HT-29 (cell line): ENCODE data around the gene APEX2. TPM values are rescaled to one million over a fixed set of nuclear protein-coding genes. Genes with fewer than 3 reads are reported as not detected.
"Not testable (repeated sequence)": the region's sequence is repeated elsewhere in the genome, so short reads cannot be mapped to it uniquely, and the experiment has no call there.

Experiments
- DNase-seq: peaks from one replicate; pipeline ENCODE4 v3.0.0-alpha.2; 2015; ENCODE audit warnings: low spot score
- total RNA-seq: library from RNA; depleted of rRNA; stranded (reverse); fragments of >200 nt; shearing (Covaris generic); gene quantifications from 2 replicates; pipeline ENCODE4 v1.2.3, GENCODE V29; 2014; rRNA removed

Gene APEX2
- total RNA-seq, result 18.3 and 20.1 TPM in 2 replicates

GRCh38 chrX:54999717-55000598 lies at the start of gene APEX2:
APEX2 (plus strand) TSS chrX:55000363; CDS start chrX:55000423, 60 bp downstream.
- DNase-seq, result peak; percentile 91

- DNase-seq, result no peak
These were observed 49.3 kb upstream of the APEX2 start for GRCh38 chrX:54950730-54951375.

- DNase-seq, result no peak
These were observed 38.4 kb upstream of the APEX2 start for GRCh38 chrX:54961750-54962149.

GRCh38 chrX:54964766-54965497 lies 35.2 kb upstream of the APEX2 start:
- no peak for DNase-seq

- DNase-seq, result no peak
These were observed 22.8 kb upstream of the APEX2 start for GRCh38 chrX:54977387-54977786.

GRCh38 chrX:54978448-54978847 lies 21.7 kb upstream of the APEX2 start:
- DNase-seq, result no peak

- no peak for DNase-seq
These were observed 20.7 kb upstream of the APEX2 start for GRCh38 chrX:54979432-54979831.

- DNase-seq, result no peak
These were observed 19.8 kb upstream of the APEX2 start for GRCh38 chrX:54980334-54980733.

- not testable (repeated sequence) for DNase-seq
These were observed 16.9 kb upstream of the APEX2 start for GRCh38 chrX:54983306-54983705.

GRCh38 chrX:54991706-54992105 lies 8.5 kb upstream of the APEX2 start:
- DNase-seq, result no peak

- no peak for DNase-seq
These were observed 7.1 kb upstream of the APEX2 start for GRCh38 chrX:54992911-54993622.

GRCh38 chrX:54994099-54994498 lies 6.1 kb upstream of the APEX2 start, which contains the start of gene PFKFB1:
PFKFB1 (minus strand) TSS chrX:54994188; CDS start chrX:54994007, 181 bp downstream.
- no peak for DNase-seq

- DNase-seq, result no peak
These were observed 5.4 kb upstream of the APEX2 start for GRCh38 chrX:54994668-54995351.

- DNase-seq, result no peak
These were observed 4.5 kb upstream of the APEX2 start for GRCh38 chrX:54995621-54996020.

- no peak for DNase-seq
These were observed 4.1 kb downstream of the APEX2 start for GRCh38 chrX:55004231-55004630.

- no peak for DNase-seq
These were observed 5.1 kb downstream of the APEX2 start for GRCh38 chrX:55005256-55005655.

- DNase-seq, result no peak
These were observed 6.9 kb downstream of the APEX2 start for GRCh38 chrX:55006827-55007621.

- no peak for DNase-seq
These were observed 7.5 kb downstream of the APEX2 start for GRCh38 chrX:55007656-55008055.

GRCh38 chrX:55008571-55009358 lies 8.6 kb downstream of the APEX2 start:
- DNase-seq, result no peak
